Transverse colon (tissue), 4 donors: ENCODE measurements around the gene MRPL55.

ENCODE experiments used
- CTCF ChIP-seq, 5 experiments: fragments of 200-600 bp in 3 of 5; fragments of 450-650 bp in 2 of 5; sonication (generic) in 3 of 5; IDR thresholded peaks; 1 replicate in 2 of 5; 2 replicates in 3 of 5; pipeline ENCODE4 v1.5.1; 2016 to 2017; ENCODE audit warnings: antibody characterized with exemption in 5 of 5, inconsistent platforms in 3 of 5, mild to moderate bottlenecking in 2 of 5, moderate library complexity in 1 of 5
- EP300 ChIP-seq: sonication (generic); formaldehyde crosslinking; IDR thresholded peaks from one replicate; pipeline ENCODE4 v1.6.1; 2017; ENCODE audit warnings: antibody characterized with exemption, low read depth
- POLR2A ChIP-seq: fragments of 450-650 bp; IDR thresholded peaks from one replicate; pipeline ENCODE4 v1.6.1; 2016; ENCODE audit warnings: antibody characterized with exemption, mild to moderate bottlenecking, moderate library complexity
- POLR2AphosphoS5 ChIP-seq, 3 donors: sonication (generic); formaldehyde crosslinking; IDR thresholded peaks; one replicate each; pipeline ENCODE4 v1.6.1; 2016; ENCODE audit warnings: antibody characterized with exemption in 3 of 3

GRCh38 chr1:228154021-228154669 is 45.0 kb upstream of the MRPL55 start:
- no peak for TF ChIP-seq CTCF (IDR thresholded peaks at IDR 0.05)
- no peak for TF ChIP-seq POLR2A
- TF ChIP-seq EP300, result no peak
- no peak for TF ChIP-seq POLR2AphosphoS5 (IDR thresholded peaks at IDR 0.05)
